ENCODE results near the gene IFI16. TPM values are rescaled to one million over a fixed set of nuclear protein-coding genes. Genes with fewer than 3 reads are reported as not detected.

Gene IFI16
- 21.9 TPM for total RNA-seq
- long read RNA-seq, partial matches to known transcripts = 2 of 12 reads
- long read RNA-seq, other reads (novel, unspliced or antisense) = 4 of 12 reads

DNA sequence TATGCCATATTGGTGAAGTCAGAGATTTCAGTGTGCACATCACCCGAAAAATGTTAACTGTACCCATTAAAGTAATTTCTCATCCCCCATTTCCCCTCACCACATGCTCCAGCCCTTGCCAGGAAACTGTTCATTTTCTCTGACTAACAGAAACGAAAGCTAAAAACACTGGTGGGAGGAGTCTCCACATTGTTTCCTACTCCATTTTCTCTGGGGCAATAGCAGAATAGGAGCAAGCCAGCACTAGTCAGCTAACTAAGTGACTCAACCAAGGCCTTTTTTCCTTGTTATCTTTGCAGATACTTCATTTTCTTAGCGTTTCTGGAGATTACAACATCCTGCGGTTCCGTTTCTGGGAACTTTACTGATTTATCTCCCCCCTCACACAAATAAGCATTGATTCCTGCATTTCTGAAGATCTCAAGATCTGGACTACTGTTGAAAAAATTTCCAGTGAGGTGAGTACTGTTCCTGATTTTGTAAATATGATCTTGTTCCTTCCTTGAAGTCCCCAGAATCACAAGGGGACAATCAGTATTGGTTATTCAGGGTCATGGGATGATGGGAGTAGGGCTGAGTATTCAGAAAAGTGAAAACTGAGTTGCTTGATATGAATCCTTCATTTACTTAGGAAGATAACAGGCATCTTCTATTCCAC, at the start of gene IFI16:
Gene IFI16, plus strand, starts transcription at position 204 of the 658 bp plus-strand sequence. CDS start 4,774 bp downstream, outside the sequence.
- H3K4me3 ChIP-seq = peak within 1 kb of the TSS; percentile 68
- peaks cover 1% of the 10 kb centered on the region for H3K36me3 ChIP-seq
- peaks cover 66% of the 10 kb centered on the region for H3K4me1 ChIP-seq
- TF ChIP-seq, protein P1, sequence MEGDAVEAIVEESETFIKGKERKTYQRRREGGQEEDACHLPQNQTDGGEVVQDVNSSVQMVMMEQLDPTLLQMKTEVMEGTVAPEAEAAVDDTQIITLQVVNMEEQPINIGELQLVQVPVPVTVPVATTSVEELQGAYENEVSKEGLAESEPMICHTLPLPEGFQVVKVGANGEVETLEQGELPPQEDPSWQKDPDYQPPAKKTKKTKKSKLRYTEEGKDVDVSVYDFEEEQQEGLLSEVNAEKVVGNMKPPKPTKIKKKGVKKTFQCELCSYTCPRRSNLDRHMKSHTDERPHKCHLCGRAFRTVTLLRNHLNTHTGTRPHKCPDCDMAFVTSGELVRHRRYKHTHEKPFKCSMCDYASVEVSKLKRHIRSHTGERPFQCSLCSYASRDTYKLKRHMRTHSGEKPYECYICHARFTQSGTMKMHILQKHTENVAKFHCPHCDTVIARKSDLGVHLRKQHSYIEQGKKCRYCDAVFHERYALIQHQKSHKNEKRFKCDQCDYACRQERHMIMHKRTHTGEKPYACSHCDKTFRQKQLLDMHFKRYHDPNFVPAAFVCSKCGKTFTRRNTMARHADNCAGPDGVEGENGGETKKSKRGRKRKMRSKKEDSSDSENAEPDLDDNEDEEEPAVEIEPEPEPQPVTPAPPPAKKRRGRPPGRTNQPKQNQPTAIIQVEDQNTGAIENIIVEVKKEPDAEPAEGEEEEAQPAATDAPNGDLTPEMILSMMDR (IDR thresholded peaks at IDR 0.05; ENCODE audit: borderline replicate concordance) = no peak
- H3K27me3 ChIP-seq (ENCODE audit: low read depth) = no peaks in the 10 kb centered on the region
- intact Hi-C loops (cut with micrococcal nuclease) = no loop called here
- H3K27ac ChIP-seq (replicated peaks) = peak within 1 kb of the TSS; percentile 88
- no peaks in the 10 kb centered on the region for H3K9me3 ChIP-seq (replicated peaks)
- no peak for DNase-seq

DNA sequence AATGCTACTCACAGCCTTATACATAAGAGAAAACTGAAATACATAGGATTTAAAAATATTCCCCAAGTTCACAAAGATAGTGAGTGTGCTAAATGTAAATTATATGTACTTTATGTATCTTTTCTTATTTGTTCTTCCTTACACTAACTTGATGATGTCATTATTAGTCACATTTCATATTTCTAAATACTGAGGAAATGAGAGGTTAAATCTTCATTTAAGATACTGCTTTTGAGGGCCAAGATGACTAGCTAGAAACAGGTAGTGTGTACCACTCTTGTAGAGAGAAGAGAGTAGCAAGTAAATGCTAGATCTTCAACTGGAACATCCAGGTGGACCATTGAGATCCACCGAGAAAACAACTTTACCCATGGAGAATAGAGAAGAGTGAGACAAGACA, 48.5 kb upstream of the IFI16 start:
- no peaks in the 10 kb centered on the region for H3K36me3 ChIP-seq
- H3K4me3 ChIP-seq = no peak overlapping the region
- no peaks in the 10 kb centered on the region for H3K4me1 ChIP-seq
- DNase-seq = no peak
- H3K27me3 ChIP-seq (ENCODE audit: low read depth) = peaks cover 22% of the 10 kb centered on the region
- H3K9me3 ChIP-seq (replicated peaks) = no peaks in the 10 kb centered on the region
- no peak overlapping the region for H3K27ac ChIP-seq (replicated peaks)
- intact Hi-C loops (cut with micrococcal nuclease) = no loop called here
- TF ChIP-seq, protein P1 (IDR thresholded peaks at IDR 0.05; ENCODE audit: borderline replicate concordance) = no peak

DNA sequence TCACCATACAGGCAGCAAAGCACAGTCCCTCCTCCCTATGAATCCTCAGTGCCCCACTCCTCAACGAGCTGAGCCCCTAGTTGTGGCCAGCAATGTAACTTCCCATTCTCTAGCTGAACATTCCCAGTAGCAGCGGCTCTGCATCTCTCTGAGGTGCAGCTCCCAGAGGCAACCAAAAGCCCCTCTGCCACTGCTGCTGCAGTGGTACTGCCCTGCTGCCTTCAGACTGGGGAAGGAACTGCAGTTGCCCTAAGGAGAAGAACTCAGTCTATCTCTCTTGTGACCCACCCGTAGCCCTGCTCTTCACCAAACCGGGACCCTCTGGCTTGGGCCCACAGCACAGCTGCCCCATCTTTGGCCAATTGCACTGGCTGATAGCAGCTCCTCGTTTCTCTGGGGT, 46.7 kb upstream of the IFI16 start:
- H3K27me3 ChIP-seq (ENCODE audit: low read depth) = peaks cover 22% of the 10 kb centered on the region

DNA sequence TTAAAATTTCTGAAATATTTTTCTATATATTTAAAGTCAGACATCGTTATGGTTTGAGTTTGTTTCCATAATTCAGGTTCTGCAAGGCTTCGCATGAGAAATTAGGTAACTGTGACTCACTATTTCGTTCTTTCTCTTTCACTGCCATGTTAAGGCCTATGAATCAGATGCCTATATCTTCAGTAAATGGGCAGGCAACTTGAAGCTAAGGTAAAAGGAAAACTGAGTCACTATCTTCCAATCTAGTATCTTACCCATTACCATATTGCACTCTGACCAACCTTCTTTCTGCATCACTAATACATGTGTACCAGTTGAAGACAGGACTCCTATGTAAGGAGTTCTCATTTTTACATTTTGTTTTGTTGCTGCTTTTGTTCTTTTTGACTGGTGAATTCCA, 40.5 kb upstream of the IFI16 start:
- H3K9me3 ChIP-seq (replicated peaks) = no peaks in the 10 kb centered on the region
- H3K27ac ChIP-seq (replicated peaks) = no peak overlapping the region
- intact Hi-C loops (cut with micrococcal nuclease) = no loop called here
- DNase-seq = no peak
- no peak overlapping the region for H3K4me3 ChIP-seq
- no peaks in the 10 kb centered on the region for H3K27me3 ChIP-seq (ENCODE audit: low read depth)
- H3K36me3 ChIP-seq = no peaks in the 10 kb centered on the region
- TF ChIP-seq, protein P1 (IDR thresholded peaks at IDR 0.05; ENCODE audit: borderline replicate concordance) = no peak
- H3K4me1 ChIP-seq = no peaks in the 10 kb centered on the region

More for the DNA sequence above, 46.7 kb upstream of the IFI16 start:
- DNase-seq = no peak
- no peaks in the 10 kb centered on the region for H3K9me3 ChIP-seq (replicated peaks)
- no peaks in the 10 kb centered on the region for H3K36me3 ChIP-seq
- intact Hi-C loops (cut with micrococcal nuclease) = no loop called here
- H3K27ac ChIP-seq (replicated peaks) = no peak overlapping the region
- TF ChIP-seq, protein P1 (IDR thresholded peaks at IDR 0.05; ENCODE audit: borderline replicate concordance) = no peak
- no peak overlapping the region for H3K4me3 ChIP-seq
- H3K4me1 ChIP-seq = no peaks in the 10 kb centered on the region

DNA sequence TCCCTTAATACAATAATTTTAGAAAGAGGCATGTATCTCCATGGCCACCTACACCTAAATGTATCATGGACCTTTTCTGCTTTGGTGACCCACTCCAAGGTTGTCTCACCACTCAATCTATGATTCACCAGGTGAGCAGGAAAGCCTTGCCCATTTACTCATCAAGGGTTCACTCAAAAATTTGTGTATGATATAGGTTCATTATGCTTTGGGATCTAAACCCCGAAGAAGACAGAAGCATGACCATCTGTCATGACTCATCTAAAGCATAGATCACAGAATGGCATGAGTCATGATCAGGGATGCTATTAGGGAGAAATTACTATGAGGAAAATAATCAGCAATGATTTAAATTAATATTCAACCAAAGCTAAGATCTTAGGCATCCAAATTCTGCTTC, 39.9 kb upstream of the IFI16 start:
- intact Hi-C loops (cut with micrococcal nuclease) = no loop called here
- TF ChIP-seq, protein P1 (IDR thresholded peaks at IDR 0.05; ENCODE audit: borderline replicate concordance) = no peak
- Histone ChIP-seq H3K4me1 (no peaks in the 10 kb centered on the region), H3K36me3 (no peaks in the 10 kb centered on the region), H3K9me3 (replicated peaks) (no peaks in the 10 kb centered on the region), H3K27ac (replicated peaks) (no peak overlapping the region), H3K27me3 (ENCODE audit: low read depth) (no peaks in the 10 kb centered on the region), H3K4me3 (no peak overlapping the region)
- DNase-seq = no peak
